ENCODE measurements around the gene GLS. TPM values are rescaled to one million over a fixed set of nuclear protein-coding genes. Genes with fewer than 3 reads are reported as not detected.

Gene GLS
- total RNA-seq, 3 donors from 2014 or later: 96.7 to 157 (median 133) TPM

- Histone ChIP-seq H3K27ac (no peak overlapping the region), H3K4me3 (no peak overlapping the region), H3K36me3 (no peaks in the 10 kb centered on the region), H3K27me3 (no peaks in the 10 kb centered on the region), H3K9me3 (no peaks in the 10 kb centered on the region), H3K4me1 (no peaks in the 10 kb centered on the region)
- TF ChIP-seq POLR2AphosphoS5 (IDR thresholded peaks at IDR 0.05): no peak
- no peak for TF ChIP-seq POLR2A (IDR thresholded peaks at IDR 0.05)
- no peak for TF ChIP-seq CTCF (IDR thresholded peaks at IDR 0.05)
- intact Hi-C loops (cut with DNase I; ENCODE audit: low total_unique reads): no loop called here
- DNase-seq (ENCODE audit: low spot score in 2 of 2): no peak
Observed at GRCh38 chr2:190933361-190933760, 52.7 kb downstream of the GLS start.

- no peak for TF ChIP-seq POLR2A (IDR thresholded peaks at IDR 0.05)
- TF ChIP-seq CTCF (IDR thresholded peaks at IDR 0.05): no peak
- TF ChIP-seq POLR2AphosphoS5 (IDR thresholded peaks at IDR 0.05): no peak
- Histone ChIP-seq H3K27ac (no peak overlapping the region), H3K4me1 (no peaks in the 10 kb centered on the region), H3K9me3 (no peaks in the 10 kb centered on the region), H3K27me3 (no peaks in the 10 kb centered on the region), H3K4me3 (no peak overlapping the region), H3K36me3 (no peaks in the 10 kb centered on the region)
- intact Hi-C loops (cut with DNase I; ENCODE audit: low total_unique reads): no loop called here
- no peak for DNase-seq (ENCODE audit: low spot score in 2 of 2)
Observed at GRCh38 chr2:190935054-190935453, 54.4 kb downstream of the GLS start.

GRCh38 chr2:190938771-190939335 lies 58.2 kb downstream of the GLS start:
- no peaks in the 10 kb centered on the region for H3K9me3 ChIP-seq
- intact Hi-C loops (cut with DNase I; ENCODE audit: low total_unique reads): no loop called here
- H3K4me1 ChIP-seq: peaks cover 0 to 11% of the 10 kb centered on the region in 2 donors
- no peaks in the 10 kb centered on the region for H3K27me3 ChIP-seq
- H3K36me3 ChIP-seq: no peaks in the 10 kb centered on the region
- DNase-seq (ENCODE audit: low spot score in 2 of 2): no peak
- TF ChIP-seq CTCF (IDR thresholded peaks at IDR 0.05) (no peak), POLR2A (IDR thresholded peaks at IDR 0.05) (no peak), POLR2AphosphoS5 (IDR thresholded peaks at IDR 0.05) (no peak)
- no peak overlapping the region for H3K4me3 ChIP-seq
- H3K27ac ChIP-seq: no peak overlapping the region

GRCh38 chr2:190940454-190940853 lies 59.8 kb downstream of the GLS start:
- H3K36me3 ChIP-seq: no peaks in the 10 kb centered on the region
- no peaks in the 10 kb centered on the region for H3K27me3 ChIP-seq
- TF ChIP-seq CTCF (IDR thresholded peaks at IDR 0.05): no peak
- no peak for DNase-seq (ENCODE audit: low spot score in 2 of 2)
- intact Hi-C loops (cut with DNase I; ENCODE audit: low total_unique reads): no loop called here
- H3K4me1 ChIP-seq: peaks cover 0 to 11% of the 10 kb centered on the region in 2 donors
- H3K9me3 ChIP-seq: no peaks in the 10 kb centered on the region
- H3K27ac ChIP-seq: peak overlapping the region in 1 of 2 donors; percentile 17
- H3K4me3 ChIP-seq: no peak overlapping the region

GRCh38 chr2:190941571-190941970 lies 61.0 kb downstream of the GLS start:
- Histone ChIP-seq H3K27me3 (no peaks in the 10 kb centered on the region), H3K9me3 (no peaks in the 10 kb centered on the region), H3K36me3 (no peaks in the 10 kb centered on the region), H3K4me1 (peaks cover 0 to 11% of the 10 kb centered on the region in 2 donors), H3K27ac (no peak overlapping the region), H3K4me3 (no peak overlapping the region)
- intact Hi-C loops (cut with DNase I; ENCODE audit: low total_unique reads): no loop called here
- DNase-seq (ENCODE audit: low spot score in 2 of 2): no peak
- TF ChIP-seq CTCF (IDR thresholded peaks at IDR 0.05): no peak
- no peak for TF ChIP-seq POLR2AphosphoS5 (IDR thresholded peaks at IDR 0.05)
- TF ChIP-seq POLR2A (IDR thresholded peaks at IDR 0.05): no peak
